WI38 (cell line): ENCODE results near the gene PAH.

Experiments used
- H3K4me3 ChIP-seq: 2 replicates; pipeline ENCODE4 v1.5.1; 2011; ENCODE audit warnings: low read depth, mild to moderate bottlenecking, control low read depth, low read length
- TF ChIP-seq, protein P1 (sequence below): IDR thresholded peaks from 2 replicates; pipeline ENCODE4 v1.5.1; 2012; ENCODE audit warnings: low read depth, mild to moderate bottlenecking, control low read depth, low read length

The PAH gene

DNA sequence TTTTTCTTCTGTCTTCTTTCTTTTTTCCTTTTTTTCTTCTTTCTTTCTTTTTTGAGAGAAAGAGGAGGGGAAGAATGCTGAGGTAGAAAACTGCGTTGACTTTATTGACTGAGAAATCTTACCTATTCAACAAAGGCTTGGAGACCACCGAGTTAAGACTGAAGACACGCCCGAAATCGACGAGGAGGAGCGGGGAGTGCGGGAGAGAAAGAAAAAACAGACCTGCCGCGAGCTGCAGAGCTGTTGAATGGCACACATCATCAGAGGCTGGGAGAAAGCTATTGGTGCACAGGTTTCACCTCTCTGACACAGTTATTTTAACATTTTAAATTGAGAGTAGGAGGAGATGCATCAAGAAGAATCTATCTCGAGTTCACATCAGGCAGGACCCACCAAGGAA, 45.5 kb upstream of the PAH start:
- H3K4me3 ChIP-seq: no peak overlapping the region
- TF ChIP-seq, protein P1, sequence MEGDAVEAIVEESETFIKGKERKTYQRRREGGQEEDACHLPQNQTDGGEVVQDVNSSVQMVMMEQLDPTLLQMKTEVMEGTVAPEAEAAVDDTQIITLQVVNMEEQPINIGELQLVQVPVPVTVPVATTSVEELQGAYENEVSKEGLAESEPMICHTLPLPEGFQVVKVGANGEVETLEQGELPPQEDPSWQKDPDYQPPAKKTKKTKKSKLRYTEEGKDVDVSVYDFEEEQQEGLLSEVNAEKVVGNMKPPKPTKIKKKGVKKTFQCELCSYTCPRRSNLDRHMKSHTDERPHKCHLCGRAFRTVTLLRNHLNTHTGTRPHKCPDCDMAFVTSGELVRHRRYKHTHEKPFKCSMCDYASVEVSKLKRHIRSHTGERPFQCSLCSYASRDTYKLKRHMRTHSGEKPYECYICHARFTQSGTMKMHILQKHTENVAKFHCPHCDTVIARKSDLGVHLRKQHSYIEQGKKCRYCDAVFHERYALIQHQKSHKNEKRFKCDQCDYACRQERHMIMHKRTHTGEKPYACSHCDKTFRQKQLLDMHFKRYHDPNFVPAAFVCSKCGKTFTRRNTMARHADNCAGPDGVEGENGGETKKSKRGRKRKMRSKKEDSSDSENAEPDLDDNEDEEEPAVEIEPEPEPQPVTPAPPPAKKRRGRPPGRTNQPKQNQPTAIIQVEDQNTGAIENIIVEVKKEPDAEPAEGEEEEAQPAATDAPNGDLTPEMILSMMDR: no peak

DNA sequence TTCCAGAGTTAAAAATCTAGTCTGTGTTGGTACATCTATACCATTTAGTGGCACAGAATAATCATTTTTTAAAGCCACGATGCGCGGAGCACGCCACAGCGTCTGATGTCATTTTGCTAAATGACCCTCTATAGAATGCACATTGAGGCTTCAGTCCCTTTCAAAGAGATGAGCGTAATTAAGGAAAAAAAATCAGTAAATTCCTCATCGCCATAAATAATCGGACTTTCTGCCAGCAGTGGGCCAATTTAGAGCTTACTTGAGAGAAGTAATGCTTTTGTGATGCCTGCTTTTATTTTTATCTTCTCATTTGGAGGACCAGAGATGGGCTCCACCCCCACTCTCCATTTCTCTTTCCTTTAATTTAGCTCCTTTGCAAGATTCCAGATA, 44.4 kb upstream of the PAH start:
- no peak overlapping the region for H3K4me3 ChIP-seq
- TF ChIP-seq, protein P1: no peak

DNA sequence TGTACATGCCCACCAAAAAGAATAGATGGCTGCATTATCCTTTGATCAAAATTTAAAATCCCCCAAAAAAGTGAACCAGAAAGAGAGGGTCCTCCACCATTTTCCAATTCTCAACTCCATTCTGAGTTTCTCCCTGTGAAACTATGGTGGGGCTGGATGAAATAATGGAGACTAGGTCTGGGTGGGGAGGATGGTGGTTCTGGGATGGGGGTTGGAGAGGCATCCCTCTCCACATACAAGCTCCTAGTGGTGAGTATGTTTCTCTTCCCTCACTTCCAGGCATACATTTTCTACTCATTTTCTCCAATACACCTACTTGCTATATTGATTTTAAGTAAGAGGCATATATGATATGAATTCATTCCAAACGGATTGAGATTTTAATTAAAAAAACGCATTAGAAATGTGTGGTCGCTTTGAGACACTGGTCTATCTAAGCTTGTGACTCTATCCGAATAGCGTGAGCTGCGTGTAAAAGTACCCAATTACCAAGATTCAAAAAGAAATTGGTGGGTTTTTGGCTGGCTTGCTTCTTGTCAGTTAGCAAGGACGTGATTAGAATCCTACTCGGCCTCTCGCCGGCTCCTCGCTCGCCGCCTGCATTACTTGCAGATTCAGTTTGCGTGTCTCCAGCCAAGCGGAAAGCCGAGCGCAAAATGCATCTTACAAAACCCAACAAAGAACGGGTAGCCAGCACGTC, 43.9 kb upstream of the PAH start:
- TF ChIP-seq, protein P1: no peak
- H3K4me3 ChIP-seq: no peak overlapping the region

GRCh38 chr12:102959391-102959790, 42.3 kb upstream of the PAH start:
- H3K4me3 ChIP-seq: no peak overlapping the region
- TF ChIP-seq, protein P1: no peak

DNA sequence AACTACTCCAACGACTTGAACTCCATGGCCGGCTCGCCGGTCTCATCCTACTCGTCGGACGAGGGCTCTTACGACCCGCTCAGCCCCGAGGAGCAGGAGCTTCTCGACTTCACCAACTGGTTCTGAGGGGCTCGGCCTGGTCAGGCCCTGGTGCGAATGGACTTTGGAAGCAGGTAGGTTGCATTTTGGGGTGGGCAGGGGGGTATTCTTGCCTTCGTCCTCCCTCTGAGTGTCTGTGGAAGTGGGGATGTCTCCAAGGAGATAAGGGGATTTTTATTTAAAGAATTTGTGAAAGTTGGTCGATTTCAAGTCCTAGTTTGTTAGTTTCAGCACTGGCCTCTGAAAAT, 41.8 kb upstream of the PAH start:
- TF ChIP-seq, protein P1: no peak
- H3K4me3 ChIP-seq: peak overlapping the region; percentile 53

- peak overlapping the region; percentile 53 for H3K4me3 ChIP-seq
These were observed 41.2 kb upstream of the PAH start for GRCh38 chr12:102958073-102958829.

More at GRCh38 chr12:102958073-102958829, 41.2 kb upstream of the PAH start:
- TF ChIP-seq, protein P1: no peak
